ENCODE data around the gene CPNE7. TPM values are rescaled to one million over a fixed set of nuclear protein-coding genes. Genes with fewer than 3 reads are reported as not detected.

CPNE7 gene
- total and polyA plus RNA-seq, 2 of the 13 experiments (the other 11 are each of a cell fraction or from before 2014, with no cell fraction given) = 0.59 TPM; not detected in 1

DNA sequence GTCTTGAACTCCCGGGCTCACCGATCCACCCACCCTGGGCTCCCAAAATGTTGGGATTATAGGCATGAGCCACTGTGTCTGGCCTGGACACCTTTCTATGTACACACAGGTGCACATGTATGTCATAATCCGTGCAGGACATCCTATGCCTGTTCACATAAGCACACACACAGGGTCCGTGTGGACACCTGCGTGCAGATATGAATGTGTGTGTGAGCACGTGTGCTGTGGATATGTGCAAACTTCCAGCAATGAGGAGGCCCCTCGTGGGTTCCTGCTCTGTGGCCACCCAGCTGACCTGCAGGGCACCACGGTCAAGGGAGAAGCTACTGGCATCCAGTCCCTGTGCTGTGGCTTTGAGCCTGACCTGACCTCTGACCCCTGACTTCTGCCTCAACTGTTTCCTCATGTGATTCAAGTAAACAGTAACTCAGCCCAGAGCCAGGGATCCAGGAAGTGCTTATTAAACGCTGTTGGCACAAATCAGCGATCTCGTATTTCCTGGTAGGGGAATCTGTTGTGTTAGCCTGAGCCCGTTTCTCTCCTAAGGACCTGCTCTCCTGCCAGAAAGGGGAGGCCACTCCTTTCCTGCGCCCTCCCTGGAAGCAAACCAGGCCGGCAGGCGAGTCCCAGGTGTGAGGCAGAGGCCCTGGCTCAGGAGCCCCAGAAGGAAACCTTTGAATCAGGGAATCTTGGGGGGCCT, 6.5 kb downstream of the CPNE7 start (continued):
- TF ChIP-seq, protein P1, sequence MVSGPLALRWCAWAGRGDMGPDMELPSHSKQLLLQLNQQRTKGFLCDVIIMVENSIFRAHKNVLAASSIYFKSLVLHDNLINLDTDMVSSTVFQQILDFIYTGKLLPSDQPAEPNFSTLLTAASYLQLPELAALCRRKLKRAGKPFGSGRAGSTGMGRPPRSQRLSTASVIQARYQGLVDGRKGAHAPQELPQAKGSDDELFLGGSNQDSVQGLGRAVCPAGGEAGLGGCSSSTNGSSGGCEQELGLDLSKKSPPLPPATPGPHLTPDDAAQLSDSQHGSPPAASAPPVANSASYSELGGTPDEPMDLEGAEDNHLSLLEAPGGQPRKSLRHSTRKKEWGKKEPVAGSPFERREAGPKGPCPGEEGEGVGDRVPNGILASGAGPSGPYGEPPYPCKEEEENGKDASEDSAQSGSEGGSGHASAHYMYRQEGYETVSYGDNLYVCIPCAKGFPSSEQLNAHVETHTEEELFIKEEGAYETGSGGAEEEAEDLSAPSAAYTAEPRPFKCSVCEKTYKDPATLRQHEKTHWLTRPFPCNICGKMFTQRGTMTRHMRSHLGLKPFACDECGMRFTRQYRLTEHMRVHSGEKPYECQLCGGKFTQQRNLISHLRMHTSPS (CRISPR knock-in tag; IDR thresholded peaks at IDR 0.05; ENCODE audit: low read depth) = peak; percentile 81
- TF ChIP-seq ZNF33A (CRISPR knock-in tag; IDR thresholded peaks at IDR 0.05; ENCODE audit: borderline replicate concordance) (no peak), SP4 (CRISPR knock-in tag; IDR thresholded peaks at IDR 0.05) (no peak), MXD4 (CRISPR knock-in tag; IDR thresholded peaks at IDR 0.05) (no peak), RFX5 (IDR thresholded peaks at IDR 0.05; ENCODE audit: low read depth, low read length) (no peak), SMAD1 (CRISPR knock-in tag; IDR thresholded peaks at IDR 0.05; ENCODE audit: borderline replicate concordance, low read depth) (no peak), ZNF234 (CRISPR knock-in tag; conservative IDR thresholded peaks at IDR 0.05) (no peak), ZNF253 (CRISPR knock-in tag; IDR thresholded peaks at IDR 0.05; ENCODE audit: borderline replicate concordance) (no peak), ASH2L (IDR thresholded peaks at IDR 0.05; ENCODE audit: insufficient read length, low read depth, low read length) (no peak)
- TF ChIP-seq, protein P2, sequence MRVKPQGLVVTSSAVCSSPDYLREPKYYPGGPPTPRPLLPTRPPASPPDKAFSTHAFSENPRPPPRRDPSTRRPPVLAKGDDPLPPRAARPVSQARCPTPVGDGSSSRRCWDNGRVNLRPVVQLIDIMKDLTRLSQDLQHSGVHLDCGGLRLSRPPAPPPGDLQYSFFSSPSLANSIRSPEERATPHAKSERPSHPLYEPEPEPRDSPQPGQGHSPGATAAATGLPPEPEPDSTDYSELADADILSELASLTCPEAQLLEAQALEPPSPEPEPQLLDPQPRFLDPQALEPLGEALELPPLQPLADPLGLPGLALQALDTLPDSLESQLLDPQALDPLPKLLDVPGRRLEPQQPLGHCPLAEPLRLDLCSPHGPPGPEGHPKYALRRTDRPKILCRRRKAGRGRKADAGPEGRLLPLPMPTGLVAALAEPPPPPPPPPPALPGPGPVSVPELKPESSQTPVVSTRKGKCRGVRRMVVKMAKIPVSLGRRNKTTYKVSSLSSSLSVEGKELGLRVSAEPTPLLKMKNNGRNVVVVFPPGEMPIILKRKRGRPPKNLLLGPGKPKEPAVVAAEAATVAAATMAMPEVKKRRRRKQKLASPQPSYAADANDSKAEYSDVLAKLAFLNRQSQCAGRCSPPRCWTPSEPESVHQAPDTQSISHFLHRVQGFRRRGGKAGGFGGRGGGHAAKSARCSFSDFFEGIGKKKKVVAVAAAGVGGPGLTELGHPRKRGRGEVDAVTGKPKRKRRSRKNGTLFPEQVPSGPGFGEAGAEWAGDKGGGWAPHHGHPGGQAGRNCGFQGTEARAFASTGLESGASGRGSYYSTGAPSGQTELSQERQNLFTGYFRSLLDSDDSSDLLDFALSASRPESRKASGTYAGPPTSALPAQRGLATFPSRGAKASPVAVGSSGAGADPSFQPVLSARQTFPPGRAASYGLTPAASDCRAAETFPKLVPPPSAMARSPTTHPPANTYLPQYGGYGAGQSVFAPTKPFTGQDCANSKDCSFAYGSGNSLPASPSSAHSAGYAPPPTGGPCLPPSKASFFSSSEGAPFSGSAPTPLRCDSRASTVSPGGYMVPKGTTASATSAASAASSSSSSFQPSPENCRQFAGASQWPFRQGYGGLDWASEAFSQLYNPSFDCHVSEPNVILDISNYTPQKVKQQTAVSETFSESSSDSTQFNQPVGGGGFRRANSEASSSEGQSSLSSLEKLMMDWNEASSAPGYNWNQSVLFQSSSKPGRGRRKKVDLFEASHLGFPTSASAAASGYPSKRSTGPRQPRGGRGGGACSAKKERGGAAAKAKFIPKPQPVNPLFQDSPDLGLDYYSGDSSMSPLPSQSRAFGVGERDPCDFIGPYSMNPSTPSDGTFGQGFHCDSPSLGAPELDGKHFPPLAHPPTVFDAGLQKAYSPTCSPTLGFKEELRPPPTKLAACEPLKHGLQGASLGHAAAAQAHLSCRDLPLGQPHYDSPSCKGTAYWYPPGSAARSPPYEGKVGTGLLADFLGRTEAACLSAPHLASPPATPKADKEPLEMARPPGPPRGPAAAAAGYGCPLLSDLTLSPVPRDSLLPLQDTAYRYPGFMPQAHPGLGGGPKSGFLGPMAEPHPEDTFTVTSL (CRISPR knock-in tag; IDR thresholded peaks at IDR 0.05; ENCODE audit: borderline replicate concordance) = no peak
- TF ChIP-seq, protein P3, sequence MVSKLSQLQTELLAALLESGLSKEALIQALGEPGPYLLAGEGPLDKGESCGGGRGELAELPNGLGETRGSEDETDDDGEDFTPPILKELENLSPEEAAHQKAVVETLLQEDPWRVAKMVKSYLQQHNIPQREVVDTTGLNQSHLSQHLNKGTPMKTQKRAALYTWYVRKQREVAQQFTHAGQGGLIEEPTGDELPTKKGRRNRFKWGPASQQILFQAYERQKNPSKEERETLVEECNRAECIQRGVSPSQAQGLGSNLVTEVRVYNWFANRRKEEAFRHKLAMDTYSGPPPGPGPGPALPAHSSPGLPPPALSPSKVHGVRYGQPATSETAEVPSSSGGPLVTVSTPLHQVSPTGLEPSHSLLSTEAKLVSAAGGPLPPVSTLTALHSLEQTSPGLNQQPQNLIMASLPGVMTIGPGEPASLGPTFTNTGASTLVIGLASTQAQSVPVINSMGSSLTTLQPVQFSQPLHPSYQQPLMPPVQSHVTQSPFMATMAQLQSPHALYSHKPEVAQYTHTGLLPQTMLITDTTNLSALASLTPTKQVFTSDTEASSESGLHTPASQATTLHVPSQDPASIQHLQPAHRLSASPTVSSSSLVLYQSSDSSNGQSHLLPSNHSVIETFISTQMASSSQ (IDR thresholded peaks at IDR 0.05; ENCODE audit: low read depth) = no peak
- TF ChIP-seq, protein P3 (CRISPR knock-in tag; IDR thresholded peaks at IDR 0.05; ENCODE audit: borderline replicate concordance) = no peak
- TF ChIP-seq, protein P4, sequence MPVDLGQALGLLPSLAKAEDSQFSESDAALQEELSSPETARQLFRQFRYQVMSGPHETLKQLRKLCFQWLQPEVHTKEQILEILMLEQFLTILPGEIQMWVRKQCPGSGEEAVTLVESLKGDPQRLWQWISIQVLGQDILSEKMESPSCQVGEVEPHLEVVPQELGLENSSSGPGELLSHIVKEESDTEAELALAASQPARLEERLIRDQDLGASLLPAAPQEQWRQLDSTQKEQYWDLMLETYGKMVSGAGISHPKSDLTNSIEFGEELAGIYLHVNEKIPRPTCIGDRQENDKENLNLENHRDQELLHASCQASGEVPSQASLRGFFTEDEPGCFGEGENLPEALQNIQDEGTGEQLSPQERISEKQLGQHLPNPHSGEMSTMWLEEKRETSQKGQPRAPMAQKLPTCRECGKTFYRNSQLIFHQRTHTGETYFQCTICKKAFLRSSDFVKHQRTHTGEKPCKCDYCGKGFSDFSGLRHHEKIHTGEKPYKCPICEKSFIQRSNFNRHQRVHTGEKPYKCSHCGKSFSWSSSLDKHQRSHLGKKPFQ (CRISPR knock-in tag; IDR thresholded peaks at IDR 0.05; ENCODE audit: insufficient replicate concordance) = no peak

All from HepG2 (cell line).